ENCODE measurements around the gene INAFM2.

The INAFM2 gene

GRCh38 chr15:40289140-40289775 lies 34.2 kb upstream of the INAFM2 start:
- DNase-seq = peak in 1 of 2 experiments; percentile 50

DNA sequence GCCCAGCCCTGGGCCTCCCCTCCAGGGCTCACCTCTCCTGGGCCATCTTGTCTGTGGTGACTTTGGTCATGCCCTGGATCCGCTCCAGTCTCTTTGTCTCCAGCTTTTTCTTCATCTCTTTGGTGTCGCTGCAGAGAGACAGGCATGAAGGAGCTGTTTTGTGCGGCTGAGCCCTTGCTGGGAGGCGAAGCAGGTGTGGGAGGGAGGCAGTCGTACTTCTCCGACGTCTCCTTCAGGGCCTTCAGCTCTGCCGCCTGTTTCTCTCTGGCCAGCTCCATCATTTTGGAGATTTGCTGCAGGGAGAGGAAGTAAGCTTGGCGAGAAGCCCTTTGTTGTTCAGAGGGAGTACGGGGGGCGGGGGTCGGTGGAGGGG lies 33.0 kb upstream of the INAFM2 start:
- DNase-seq = no peak

DNA sequence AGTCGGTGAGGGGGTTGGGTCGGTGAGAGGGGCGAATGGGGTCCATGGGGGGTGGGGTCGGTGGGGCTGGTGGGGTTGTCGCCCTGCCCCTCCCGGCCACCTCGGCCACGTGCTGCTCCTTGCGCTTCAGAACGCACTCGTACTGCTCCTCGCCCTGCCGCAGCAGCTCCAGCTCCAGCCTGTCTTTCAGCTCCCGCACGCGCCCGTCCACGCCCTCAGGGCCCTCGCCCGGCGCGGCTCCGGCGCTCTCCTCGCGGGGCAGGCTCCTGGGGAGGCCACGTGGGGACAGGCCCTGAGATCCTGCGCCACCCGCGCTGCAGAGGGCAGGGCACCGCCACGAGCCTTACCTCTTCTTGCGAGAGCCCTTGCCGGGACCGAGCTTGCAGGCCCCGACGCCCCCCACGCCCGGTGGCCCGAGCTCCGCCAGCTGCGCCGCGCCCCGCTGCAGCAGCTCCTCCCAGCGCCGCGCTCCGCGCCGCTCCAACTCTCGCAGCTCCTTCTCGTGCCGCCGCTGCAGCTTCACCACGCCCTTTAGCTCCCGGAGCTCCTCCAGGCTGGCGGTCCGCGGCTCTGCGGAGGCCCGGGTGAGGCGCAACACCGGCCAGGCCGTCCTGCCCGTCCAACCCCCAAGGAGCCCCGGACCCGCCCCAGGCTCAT lies 32.4 kb upstream of the INAFM2 start:
- DNase-seq = no peak

- no peak for DNase-seq
These were observed 31.2 kb upstream of the INAFM2 start for GRCh38 chr15:40292246-40292645.

DNA sequence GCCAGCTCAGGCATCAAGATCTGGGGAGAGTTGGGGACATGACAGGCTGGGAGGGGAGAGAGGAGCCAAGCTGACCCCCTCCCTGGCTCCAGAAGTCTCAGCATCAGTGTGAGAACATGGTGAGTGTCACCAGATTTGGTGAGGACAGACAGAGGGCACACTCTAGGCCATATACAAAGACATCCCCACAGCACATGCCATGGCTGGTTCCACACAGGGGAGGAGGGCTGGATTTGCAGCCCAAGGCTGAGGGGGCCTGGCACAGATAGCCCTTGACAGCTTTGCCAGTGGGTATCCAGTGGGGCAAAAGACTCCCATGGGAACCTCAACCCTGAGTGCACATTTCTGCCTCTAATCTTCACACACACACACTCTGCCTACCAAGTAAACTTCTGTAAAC lies 30.5 kb upstream of the INAFM2 start:
- no peak for DNase-seq

- DNase-seq = no peak
These were observed 29.3 kb upstream of the INAFM2 start for GRCh38 chr15:40293905-40294895.

- DNase-seq = no peak
These were observed 28.2 kb upstream of the INAFM2 start for GRCh38 chr15:40295297-40295696.

DNA sequence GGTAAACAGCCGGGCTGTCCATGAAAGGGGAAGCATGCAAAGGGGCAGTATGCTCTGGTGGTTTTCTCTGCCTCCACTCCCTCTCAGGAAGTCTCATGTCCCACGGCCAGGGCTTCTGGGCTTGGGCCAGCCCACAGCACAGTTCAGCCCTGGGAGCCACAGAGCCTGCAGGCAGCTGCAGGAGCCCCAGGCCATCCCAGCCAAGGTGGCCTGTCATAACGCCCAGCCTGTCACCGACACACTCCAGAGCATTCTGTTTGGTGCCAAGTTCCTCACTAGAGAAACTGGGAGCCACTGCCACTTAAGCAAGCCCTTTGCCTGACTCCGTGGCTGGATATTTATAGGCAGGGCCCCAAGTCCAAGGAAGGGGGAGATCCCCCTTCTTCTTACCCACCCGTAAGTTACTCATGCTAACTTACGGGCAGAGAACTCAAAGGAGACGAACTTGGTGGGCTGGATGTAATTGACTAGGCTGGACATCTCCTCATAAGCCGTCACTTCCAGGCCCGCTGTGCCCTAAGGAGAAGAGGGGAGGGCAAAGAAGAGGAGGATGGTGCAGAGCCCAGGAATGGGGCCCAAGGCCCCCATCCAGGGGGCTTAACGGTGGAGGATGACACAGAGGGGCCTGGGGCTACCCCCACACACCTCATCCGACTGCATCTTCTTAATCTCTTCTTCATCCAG lies 27.5 kb upstream of the INAFM2 start:
- DNase-seq = no peak

DNA sequence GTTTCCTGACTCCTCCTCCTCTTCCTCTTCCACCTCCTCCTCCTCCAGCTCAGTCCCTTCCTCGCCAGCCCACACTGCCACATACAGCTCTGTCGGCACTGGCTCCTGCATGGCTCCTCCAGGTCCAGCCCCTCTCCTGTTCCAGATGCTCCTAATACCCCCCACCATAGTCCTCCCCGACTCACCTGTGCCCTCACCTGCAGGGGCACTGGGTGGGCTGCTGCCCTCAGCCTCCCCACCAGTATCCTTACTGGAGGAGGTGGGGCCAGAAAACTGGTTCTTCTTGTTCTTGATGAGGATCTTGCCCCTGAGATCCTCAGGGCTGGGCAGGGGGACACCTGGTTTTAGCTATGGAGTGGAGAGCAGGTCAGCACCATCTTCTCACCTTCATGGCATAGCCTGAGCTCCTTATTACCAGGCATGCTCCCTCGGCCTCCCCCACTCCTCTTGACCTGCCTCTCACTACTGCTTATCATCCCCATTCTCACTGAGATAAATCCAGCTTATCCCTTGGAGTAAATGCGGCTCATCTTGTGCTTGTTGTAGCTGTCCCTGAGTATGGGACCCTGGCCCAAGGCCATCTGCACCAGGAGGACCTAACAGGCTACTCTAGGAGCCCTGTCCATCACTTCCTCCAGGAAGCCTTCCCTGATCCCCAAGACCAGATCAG lies 26.8 kb upstream of the INAFM2 start:
- no peak for DNase-seq

GRCh38 chr15:40297356-40297755 lies 26.1 kb upstream of the INAFM2 start:
- no peak for DNase-seq

DNA sequence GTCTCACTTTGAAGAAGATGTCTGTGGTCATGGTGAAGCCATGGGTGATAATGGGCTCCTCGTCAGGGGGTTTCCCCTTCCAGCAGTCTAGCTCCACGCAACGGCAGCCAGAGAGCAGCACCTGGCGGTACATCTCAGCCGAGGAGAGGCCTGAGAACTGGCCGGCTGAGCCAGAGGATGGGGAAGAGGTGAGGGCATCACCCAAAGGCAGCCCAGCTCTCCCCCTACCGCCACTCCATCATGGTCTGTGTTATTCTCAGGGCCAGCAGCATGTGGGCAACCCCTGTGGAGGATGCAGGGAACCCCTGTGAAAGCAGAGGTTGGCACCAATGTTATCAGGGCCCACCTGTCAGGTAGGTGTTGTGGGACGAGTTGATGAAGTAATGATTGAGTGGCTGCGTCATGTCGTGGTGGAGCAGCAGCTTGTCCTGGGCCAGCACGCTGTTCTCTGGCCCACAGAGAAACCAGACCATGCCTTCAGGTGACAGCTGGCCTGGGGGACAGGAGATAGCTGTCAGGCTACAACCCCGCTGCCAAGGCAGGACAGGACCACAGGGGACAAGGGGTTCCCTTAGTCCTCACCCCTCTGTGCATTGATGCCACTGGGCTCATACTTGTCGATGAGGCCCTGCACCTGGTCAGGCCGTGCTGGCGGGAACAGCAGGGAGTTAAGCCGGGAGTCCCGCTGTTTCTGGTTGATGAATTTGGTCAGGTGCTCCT lies 25.1 kb upstream of the INAFM2 start:
- DNase-seq = no peak

GRCh38 chr15:40300367-40300766 lies 23.1 kb upstream of the INAFM2 start:
- no peak for DNase-seq

DNA sequence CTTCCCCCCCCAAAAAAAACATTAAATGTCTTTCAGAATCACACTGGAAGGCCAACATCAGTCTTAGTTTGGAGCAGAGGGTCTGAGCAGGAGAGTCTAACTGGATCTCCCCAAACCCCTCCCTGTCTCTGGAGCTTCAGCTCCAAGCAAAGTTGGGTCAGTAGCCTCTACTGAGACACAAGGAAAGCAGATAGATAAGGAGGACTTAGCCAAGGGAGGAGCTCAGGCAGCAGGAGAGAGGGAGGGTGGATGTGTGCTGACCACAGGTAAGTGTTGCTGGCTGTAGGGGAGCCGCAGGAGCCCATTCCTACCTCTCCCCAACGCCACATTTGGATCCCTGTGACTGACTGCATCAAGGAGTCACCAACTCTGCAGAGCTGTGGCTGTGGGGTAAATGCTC lies 22.7 kb upstream of the INAFM2 start:
- no peak for DNase-seq

GRCh38 chr15:40301467-40302179 lies 21.9 kb upstream of the INAFM2 start:
- DNase-seq = no peak

DNA sequence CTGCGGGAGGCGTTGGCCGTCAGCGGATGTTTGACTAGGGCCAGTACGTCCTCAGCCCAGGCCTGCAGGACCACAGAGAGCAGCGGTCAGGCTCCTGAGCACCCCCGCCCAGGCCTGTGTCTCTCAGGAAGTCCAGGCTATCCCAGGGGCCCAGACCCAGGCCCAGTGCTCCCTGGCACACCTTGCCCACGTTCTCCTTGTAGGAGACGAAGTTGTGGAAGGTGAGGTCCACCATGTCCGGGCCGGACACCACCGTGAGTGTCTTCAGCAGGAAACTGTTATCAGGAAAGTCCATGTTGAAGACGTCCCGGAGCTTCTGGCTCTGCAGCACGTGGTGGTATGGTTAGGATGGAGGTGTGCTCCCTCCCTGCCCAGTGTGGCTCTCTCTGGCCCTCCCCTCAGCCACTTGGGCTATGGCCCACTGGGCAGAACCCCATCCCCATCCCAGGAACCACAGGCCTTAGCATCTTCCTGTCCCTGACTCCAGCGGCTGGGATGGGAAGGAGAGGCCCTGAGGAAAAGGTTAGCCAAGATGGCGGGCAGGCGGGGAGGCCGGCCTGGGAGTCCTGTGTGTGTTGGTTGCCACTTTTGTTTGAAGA lies 21.1 kb upstream of the INAFM2 start:
- no peak for DNase-seq

- no peak for DNase-seq
These were observed 20.5 kb upstream of the INAFM2 start for GRCh38 chr15:40302981-40303380.

DNA sequence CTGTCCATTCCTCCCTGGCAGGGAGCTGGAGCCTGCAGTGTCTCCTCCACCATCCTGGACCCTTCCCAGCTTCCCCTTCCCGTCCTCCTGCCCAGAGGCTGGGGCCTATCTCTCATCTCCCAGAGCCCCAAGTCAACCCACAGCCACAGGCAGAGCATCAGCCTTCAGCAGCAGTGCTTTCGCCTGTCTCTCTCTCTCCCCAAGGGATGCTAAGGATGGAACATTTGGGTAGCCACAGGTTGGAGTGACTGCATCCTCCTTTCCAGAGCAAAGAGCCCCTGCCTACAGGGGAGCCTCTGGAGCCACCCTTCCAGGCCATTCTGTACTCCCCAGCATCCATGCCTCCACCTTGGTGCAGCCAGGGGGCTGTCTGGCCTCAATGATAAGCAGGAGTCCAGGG lies 19.9 kb upstream of the INAFM2 start:
- DNase-seq = no peak

GRCh38 chr15:40305281-40305680 lies 18.2 kb upstream of the INAFM2 start:
- no peak for DNase-seq

DNA sequence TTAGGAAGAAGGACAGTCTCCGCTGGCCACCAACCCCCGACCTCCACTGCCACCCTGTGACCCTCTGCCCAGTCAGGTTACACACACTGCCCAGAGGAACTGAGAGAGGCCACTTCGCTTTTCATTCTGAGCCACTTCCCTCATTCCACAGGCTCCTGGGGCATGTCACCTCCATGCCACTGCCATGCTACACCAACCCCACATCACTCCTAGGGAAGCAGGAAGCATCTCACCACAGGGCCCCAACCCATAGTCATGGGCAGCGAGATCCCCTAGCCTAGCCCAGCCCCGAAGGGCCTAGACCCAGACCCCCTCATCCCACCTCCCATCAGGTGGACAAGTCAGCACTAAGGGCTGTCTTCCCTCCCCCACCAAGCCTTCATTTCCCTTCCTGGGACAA lies 17.1 kb upstream of the INAFM2 start:
- DNase-seq = no peak

DNA sequence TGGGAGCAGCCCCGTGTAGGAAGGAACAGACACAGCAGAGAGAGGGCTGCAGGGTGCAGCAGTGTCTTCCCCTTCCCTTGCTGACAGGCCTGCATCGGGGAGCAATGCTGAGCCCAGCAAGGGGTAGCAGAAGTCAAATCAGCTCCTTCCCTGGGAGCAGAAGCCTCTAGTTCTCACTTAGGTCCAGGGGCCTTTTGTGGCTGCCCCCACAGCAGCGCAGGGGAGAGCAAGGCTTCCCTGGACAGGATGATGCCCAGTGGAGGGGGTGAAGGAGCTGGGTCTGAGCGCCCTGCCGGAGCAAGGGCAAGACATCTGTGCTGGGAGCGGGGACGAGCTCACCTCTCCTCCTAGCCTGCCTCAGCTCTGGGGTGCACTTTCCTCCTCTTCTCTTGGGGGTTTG lies 16.6 kb upstream of the INAFM2 start:
- DNase-seq = no peak

All from NCI-H2081 (cell line).